Retinal pigment epithelial cell (primary cell): ENCODE data around the gene MLX.
A peak's percentile ranks its signal among the peaks of the same experiment; 100 is the strongest.

Source experiments
- DNase-seq: peaks from one replicate; pipeline ENCODE4 v3.0.0-alpha.2; 2010; ENCODE audit warnings: low read depth
- H3K4me3 ChIP-seq: 2 replicates; pipeline ENCODE4 v1.5.1; 2011; ENCODE audit warnings: mild to moderate bottlenecking, low read length, control low read depth, moderate library complexity
- CTCF ChIP-seq: conservative IDR thresholded peaks from 2 replicates; pipeline ENCODE4 v1.5.1; 2011; ENCODE audit warnings: low read depth, low read length, control low read depth, inconsistent platforms

Gene MLX

GRCh38 chr17:42578282-42578869, 11.5 kb downstream of the MLX start:
- no peak for DNase-seq
- TF ChIP-seq CTCF, result peak; percentile 83
- H3K4me3 ChIP-seq, result peak overlapping the region; percentile 66

- no peak overlapping the region for H3K4me3 ChIP-seq
- no peak for DNase-seq
Measured at GRCh38 chr17:42579794-42580551, 13.1 kb downstream of the MLX start.

GRCh38 chr17:42581744-42582270, 14.9 kb downstream of the MLX start:
- TF ChIP-seq CTCF, result no peak
- DNase-seq, result no peak
- no peak overlapping the region for H3K4me3 ChIP-seq

More at GRCh38 chr17:42579794-42580551, 13.1 kb downstream of the MLX start:
- TF ChIP-seq CTCF, result no peak

DNA sequence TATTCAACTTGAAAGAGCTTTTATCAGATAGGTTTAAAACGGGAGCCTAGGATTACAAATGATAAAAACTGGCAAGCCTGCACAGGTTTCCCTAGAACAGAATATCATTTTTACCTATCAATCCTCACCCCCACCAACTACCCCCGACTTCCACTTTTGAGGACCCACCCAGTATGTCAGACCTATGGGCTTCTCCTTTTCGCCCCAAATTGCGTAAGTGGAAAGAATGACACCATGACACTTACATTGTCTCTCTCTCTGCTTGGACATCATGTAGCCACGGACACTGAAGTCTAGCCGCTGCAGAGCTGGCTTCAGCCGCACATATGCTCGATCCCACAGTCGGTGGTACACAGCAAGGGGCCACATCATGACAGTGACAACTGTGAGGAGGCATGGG, 18.0 kb downstream of the MLX start:
- H3K4me3 ChIP-seq, result no peak overlapping the region
- DNase-seq, result no peak
- TF ChIP-seq CTCF, result no peak

DNA sequence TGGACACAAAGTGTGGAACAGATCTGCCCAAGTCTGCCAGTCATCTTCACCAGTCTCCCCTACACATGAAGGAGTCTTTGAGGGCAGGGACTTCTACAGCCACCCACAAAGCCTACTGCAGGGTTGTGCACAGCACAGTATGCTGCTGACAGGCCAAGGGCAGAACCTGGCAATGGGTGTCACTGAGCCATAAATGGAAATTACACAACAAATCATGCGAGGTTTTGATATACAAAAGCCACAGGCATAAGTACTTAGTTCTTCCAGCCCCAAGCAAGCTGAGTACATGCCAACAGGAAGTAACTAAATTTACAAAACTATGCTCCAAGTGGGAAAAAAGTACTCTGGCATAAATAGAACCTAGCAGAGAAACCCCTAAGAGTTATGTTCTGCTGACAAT, 18.5 kb downstream of the MLX start:
- no peak overlapping the region for H3K4me3 ChIP-seq
- DNase-seq, result no peak
- no peak for TF ChIP-seq CTCF

- DNase-seq, result no peak
- no peak for TF ChIP-seq CTCF
- H3K4me3 ChIP-seq, result no peak overlapping the region
Measured at GRCh38 chr17:42586514-42587230, 19.8 kb downstream of the MLX start.

DNA sequence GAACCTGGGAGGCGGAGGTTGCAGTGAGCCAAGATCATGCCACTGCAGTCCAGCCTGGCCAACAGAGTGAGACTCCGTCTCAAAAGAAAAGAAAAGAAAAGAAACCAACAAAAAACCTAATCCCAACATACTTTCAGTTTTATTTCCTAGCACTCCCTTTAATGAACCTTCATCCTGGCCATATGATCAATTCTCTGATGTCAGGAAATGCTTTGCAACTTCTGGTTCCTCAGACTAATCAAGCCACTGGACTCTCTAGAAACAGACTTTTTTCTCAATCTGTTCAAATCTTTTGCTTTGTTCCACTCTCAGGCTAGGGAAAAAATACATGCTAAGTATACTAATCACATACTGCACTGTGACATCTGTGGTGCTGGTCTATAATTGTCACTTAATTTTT, 24.0 kb downstream of the MLX start:
- DNase-seq, result no peak
- TF ChIP-seq CTCF, result no peak

More for the DNA sequence above, 24.0 kb downstream of the MLX start:
- H3K4me3 ChIP-seq, result no peak overlapping the region
